SK-N-MC (cell line): Measurements from ENCODE around the gene CEMIP.

ENCODE experiments used
- DNase-seq: peaks from one replicate; pipeline ENCODE4 v3.0.0-alpha.2; 2011; ENCODE audit warnings: low read depth, low spot score
- H3K27ac ChIP-seq: fragments of 200-600 bp; sonication (generic); 2 replicates; pipeline ENCODE4 v1.5.1; 2016; ENCODE audit warnings: mixed run types
- H3K36me3 ChIP-seq: fragments of 200-600 bp; sonication (generic); 2 replicates; pipeline ENCODE4 v1.6.1; 2017; ENCODE audit warnings: antibody characterized with exemption, low read length, mixed read lengths; ENCODE audit not compliant: insufficient read depth
- H3K4me3 ChIP-seq: fragments of 200-600 bp; sonication (generic); 2 replicates; pipeline ENCODE4 v1.5.1; 2016
- H3K9ac ChIP-seq: fragments of 200-600 bp; sonication (generic); 2 replicates; pipeline ENCODE4 v1.8.0; 2017; ENCODE audit warnings: mixed run types, mixed read lengths; ENCODE audit not compliant: insufficient read length
- H3K9me3 ChIP-seq: fragments of 200-600 bp; sonication (generic); 2 replicates; pipeline ENCODE4 v1.6.1; 2017; ENCODE audit warnings: low read depth, mild to moderate bottlenecking, antibody characterized with exemption, low read length, moderate library complexity, mixed read lengths
- EZH2 ChIP-seq: fragments of 200-600 bp; sonication (generic); IDR thresholded peaks from one replicate; pipeline ENCODE4 v1.6.1; 2017; ENCODE audit warnings: antibody characterized with exemption
- FOXP2 ChIP-seq: optimal IDR thresholded peaks from 2 replicates; pipeline ENCODE3; 2011; ENCODE audit warnings: mild to moderate bottlenecking, moderate library complexity; ENCODE audit not compliant: insufficient read depth; ENCODE audit errors: extremely low read length, control extremely low read depth
- POLR2AphosphoS5 ChIP-seq: IDR thresholded peaks from 2 replicates; pipeline ENCODE4 v1.6.1; 2012; ENCODE audit warnings: mild to moderate bottlenecking, low read depth, low read length, borderline replicate concordance

CEMIP gene

GRCh38 chr15:80839764-80840130 lies 60.6 kb downstream of the CEMIP start:
- H3K27ac ChIP-seq, result no peak overlapping the region

GRCh38 chr15:80840182-80841130 lies 61.3 kb downstream of the CEMIP start:
- Histone ChIP-seq H3K9ac (no peak overlapping the region), H3K27ac (no peak overlapping the region), H3K9me3 (no peaks in the 10 kb centered on the region), H3K4me3 (no peak overlapping the region), H3K36me3 (no peaks in the 10 kb centered on the region)
- DNase-seq, result no peak
- TF ChIP-seq EZH2, result no peak
- no peak for TF ChIP-seq FOXP2
- TF ChIP-seq POLR2AphosphoS5, result no peak

More at GRCh38 chr15:80839764-80840130, 60.6 kb downstream of the CEMIP start:
- TF ChIP-seq POLR2AphosphoS5 (no peak), EZH2 (no peak), FOXP2 (no peak)
- no peak for DNase-seq
- no peak overlapping the region for H3K4me3 ChIP-seq
- no peaks in the 10 kb centered on the region for H3K9me3 ChIP-seq
- no peak overlapping the region for H3K9ac ChIP-seq
- no peaks in the 10 kb centered on the region for H3K36me3 ChIP-seq

DNA sequence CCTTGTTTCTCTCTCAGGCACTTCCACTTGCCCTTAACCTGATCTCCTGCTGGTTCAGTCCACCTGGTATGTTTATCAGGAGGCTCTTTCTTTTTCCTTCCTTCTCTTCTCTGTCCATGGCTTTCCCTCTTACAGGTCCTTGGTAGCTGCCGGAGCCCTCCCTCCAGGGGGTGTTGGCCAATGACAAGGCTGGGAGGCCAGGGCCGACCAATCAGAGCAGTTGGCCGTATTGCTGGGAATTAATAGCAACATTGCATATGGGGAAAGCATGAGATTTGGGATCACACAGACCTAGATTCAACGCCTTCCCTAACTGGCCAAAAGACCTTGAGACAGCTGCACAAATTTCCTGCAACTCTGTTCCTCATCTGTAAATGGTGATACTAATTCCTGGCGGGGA lies 62.4 kb downstream of the CEMIP start:
- H3K9ac ChIP-seq, result no peak overlapping the region
- no peak for DNase-seq

DNA sequence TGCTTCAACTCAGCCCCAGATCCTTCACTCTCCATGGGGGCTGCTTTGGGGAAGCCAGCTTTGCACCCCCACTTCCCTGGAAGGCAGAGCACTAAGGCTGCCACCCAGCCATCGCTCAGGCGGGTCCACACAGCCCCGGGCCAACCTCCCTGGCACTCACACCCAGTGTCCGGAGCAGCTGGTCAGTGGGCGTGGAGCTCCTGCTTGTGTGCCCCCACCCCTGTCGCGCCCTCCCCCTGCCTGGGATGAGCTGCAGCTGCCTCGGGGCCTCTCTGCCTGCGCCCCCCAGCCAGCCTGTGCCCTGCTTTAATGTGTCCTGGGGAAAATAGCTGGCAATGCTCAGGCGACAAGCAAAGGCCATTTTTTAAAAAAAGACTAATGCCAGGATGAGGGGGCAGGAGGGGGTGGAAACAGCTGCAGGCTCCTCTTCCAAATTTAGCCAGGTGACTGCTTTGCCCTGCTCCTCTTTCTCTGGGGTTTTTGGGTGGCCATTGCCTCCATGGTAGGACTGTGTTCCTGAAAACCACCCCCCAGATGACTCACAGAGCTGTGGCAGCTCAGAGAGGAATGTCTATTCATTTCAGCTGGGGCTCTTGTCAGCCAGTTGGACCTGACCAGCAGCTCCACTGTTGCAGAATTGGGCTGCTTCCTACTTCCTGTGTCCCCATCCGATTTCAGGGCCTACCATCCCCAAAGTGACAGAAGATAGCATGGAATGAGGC lies 65.0 kb downstream of the CEMIP start:
- no peak for TF ChIP-seq FOXP2
- no peak for TF ChIP-seq POLR2AphosphoS5
- TF ChIP-seq EZH2, result no peak
- Histone ChIP-seq H3K9me3 (no peaks in the 10 kb centered on the region), H3K27ac (no peak overlapping the region), H3K36me3 (no peaks in the 10 kb centered on the region), H3K4me3 (no peak overlapping the region), H3K9ac (no peak overlapping the region)
- DNase-seq, result no peak

More for the DNA sequence above, 62.4 kb downstream of the CEMIP start:
- Histone ChIP-seq H3K4me3 (no peak overlapping the region), H3K27ac (no peak overlapping the region), H3K36me3 (no peaks in the 10 kb centered on the region), H3K9me3 (no peaks in the 10 kb centered on the region)
- TF ChIP-seq FOXP2 (no peak), POLR2AphosphoS5 (no peak), EZH2 (no peak)

DNA sequence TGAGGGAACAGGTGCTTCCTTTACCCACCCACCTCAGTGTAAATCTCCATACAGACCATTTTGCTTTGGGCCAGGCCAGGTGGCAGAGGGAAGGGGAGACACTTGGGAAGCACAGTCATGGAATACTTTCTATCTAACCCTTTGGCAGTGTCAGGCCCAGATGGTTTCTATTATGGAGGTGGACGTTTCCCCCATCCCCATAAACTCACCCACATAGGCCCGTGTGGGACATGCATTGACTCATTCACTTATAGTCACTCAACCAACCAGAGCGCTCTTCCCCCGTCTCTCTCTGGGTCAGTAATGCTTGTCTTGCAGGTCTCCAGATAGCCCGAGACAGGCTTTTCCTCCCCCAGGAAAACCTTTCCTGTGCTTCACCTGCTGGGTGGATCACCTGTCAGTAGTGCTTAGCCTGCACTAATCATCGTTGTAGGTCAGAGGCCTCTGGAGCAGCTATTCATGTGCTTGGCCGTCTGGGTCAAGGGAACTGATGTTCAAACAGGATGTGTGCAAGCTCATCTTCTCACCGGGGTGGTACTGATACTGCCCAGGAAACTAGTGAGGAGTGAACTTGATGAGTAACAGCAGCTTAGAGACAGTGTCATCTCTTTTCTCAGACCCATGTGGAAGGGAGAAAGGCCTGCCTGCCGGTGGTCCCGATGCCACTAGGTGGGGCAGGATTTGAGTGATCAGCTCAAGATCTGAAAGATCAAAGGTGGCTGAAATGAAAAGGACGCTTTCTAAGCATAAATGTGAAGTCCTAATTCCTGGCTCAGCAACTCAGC lies 67.1 kb downstream of the CEMIP start:
- DNase-seq, result no peak
- no peak overlapping the region for H3K27ac ChIP-seq
- H3K36me3 ChIP-seq, result no peaks in the 10 kb centered on the region
- no peak overlapping the region for H3K4me3 ChIP-seq
- no peak for TF ChIP-seq FOXP2
- TF ChIP-seq POLR2AphosphoS5, result no peak
- TF ChIP-seq EZH2, result no peak
- no peaks in the 10 kb centered on the region for H3K9me3 ChIP-seq
- H3K9ac ChIP-seq, result no peak overlapping the region

DNA sequence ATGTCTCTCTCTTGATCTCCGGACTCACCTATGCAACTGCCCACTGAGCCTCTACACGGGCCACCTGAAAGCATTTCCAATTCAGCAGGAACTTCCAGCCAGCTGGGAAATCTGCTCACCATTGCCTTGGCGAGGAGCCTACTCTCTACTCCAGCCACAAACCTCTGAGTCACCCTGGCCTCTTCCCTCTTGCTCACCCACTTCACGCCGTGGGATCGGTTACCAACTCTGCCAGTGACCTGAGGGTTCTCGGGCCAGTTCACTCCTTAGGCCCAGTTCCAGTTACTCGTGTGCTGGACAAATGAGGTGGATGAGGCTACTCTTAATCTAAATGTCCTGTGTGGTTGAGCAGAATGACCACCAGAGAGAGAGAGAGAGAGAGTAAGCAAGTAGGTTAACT lies 70.1 kb downstream of the CEMIP start:
- DNase-seq, result no peak
- Histone ChIP-seq H3K9me3 (no peaks in the 10 kb centered on the region), H3K27ac (no peak overlapping the region), H3K36me3 (no peaks in the 10 kb centered on the region), H3K4me3 (no peak overlapping the region), H3K9ac (no peak overlapping the region)
- TF ChIP-seq EZH2 (no peak), FOXP2 (no peak), POLR2AphosphoS5 (no peak)

GRCh38 chr15:80850941-80851451 lies 71.8 kb downstream of the CEMIP start:
- TF ChIP-seq EZH2 (no peak), FOXP2 (no peak), POLR2AphosphoS5 (no peak)
- Histone ChIP-seq H3K27ac (no peak overlapping the region), H3K36me3 (no peaks in the 10 kb centered on the region), H3K4me3 (no peak overlapping the region), H3K9me3 (no peaks in the 10 kb centered on the region), H3K9ac (no peak overlapping the region)
- DNase-seq, result no peak
